ENCODE data around the gene TPP1.

Gene TPP1

GRCh38 chr11:6615882-6616585 is 3.2 kb downstream of the TPP1 start:
- no peak for DNase-seq (ENCODE audit: low read depth)
- H3K4me3 ChIP-seq (ENCODE audit: low read depth, low read length): no peak overlapping the region
- TF ChIP-seq, protein P1, sequence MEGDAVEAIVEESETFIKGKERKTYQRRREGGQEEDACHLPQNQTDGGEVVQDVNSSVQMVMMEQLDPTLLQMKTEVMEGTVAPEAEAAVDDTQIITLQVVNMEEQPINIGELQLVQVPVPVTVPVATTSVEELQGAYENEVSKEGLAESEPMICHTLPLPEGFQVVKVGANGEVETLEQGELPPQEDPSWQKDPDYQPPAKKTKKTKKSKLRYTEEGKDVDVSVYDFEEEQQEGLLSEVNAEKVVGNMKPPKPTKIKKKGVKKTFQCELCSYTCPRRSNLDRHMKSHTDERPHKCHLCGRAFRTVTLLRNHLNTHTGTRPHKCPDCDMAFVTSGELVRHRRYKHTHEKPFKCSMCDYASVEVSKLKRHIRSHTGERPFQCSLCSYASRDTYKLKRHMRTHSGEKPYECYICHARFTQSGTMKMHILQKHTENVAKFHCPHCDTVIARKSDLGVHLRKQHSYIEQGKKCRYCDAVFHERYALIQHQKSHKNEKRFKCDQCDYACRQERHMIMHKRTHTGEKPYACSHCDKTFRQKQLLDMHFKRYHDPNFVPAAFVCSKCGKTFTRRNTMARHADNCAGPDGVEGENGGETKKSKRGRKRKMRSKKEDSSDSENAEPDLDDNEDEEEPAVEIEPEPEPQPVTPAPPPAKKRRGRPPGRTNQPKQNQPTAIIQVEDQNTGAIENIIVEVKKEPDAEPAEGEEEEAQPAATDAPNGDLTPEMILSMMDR (IDR thresholded peaks at IDR 0.05; ENCODE audit: control insufficient read depth, extremely low read depth, insufficient read depth): no peak

- TF ChIP-seq, protein P1 (IDR thresholded peaks at IDR 0.05; ENCODE audit: control insufficient read depth, extremely low read depth, insufficient read depth): no peak
- no peak overlapping the region for H3K4me3 ChIP-seq (ENCODE audit: low read depth, low read length)
- DNase-seq (ENCODE audit: low read depth): no peak
Measured at GRCh38 chr11:6615046-6615445, 4.2 kb downstream of the TPP1 start.

- no peak overlapping the region for H3K4me3 ChIP-seq (ENCODE audit: low read depth, low read length)
- TF ChIP-seq, protein P1 (IDR thresholded peaks at IDR 0.05; ENCODE audit: control insufficient read depth, extremely low read depth, insufficient read depth): no peak
- no peak for DNase-seq (ENCODE audit: low read depth)
Measured at GRCh38 chr11:6614446-6614845, 4.8 kb downstream of the TPP1 start.

DNA sequence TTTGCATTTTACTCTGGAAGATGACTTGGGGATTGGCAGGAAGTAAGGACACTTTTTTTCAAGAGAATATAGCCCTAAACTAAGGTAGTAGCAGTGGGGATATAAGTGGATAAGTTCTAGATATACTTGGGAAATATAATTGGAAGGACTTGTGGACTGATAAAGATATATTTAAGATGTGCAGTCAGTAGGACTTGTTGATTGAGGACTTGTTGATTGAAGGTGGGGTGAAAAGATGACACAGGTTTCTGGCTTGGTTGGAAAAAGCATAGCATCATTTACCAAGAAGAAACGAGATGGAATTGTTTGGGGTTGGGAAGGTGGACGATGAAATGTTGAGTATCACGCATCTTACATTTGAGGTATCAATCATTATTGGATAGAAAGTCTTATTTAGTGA is 5.7 kb downstream of the TPP1 start:
- TF ChIP-seq, protein P1 (IDR thresholded peaks at IDR 0.05; ENCODE audit: control insufficient read depth, extremely low read depth, insufficient read depth): no peak
- peak overlapping the region; percentile 86 for H3K4me3 ChIP-seq (ENCODE audit: low read depth, low read length)

GRCh38 chr11:6612213-6613041 is 6.8 kb downstream of the TPP1 start, which contains the start of gene TAF10:
Gene TAF10, minus strand, starts transcription at chr11:6612216. Its CDS starts 27 bp downstream, at chr11:6612189.
- peak; percentile 88 for DNase-seq (ENCODE audit: low read depth)
- peak within 1 kb of the TSS; percentile 86 for H3K4me3 ChIP-seq (ENCODE audit: low read depth, low read length)
- TF ChIP-seq, protein P1 (IDR thresholded peaks at IDR 0.05; ENCODE audit: control insufficient read depth, extremely low read depth, insufficient read depth): peak; percentile 48

More for the DNA sequence above, 5.7 kb downstream of the TPP1 start:
- no peak for DNase-seq (ENCODE audit: low read depth)

DNA sequence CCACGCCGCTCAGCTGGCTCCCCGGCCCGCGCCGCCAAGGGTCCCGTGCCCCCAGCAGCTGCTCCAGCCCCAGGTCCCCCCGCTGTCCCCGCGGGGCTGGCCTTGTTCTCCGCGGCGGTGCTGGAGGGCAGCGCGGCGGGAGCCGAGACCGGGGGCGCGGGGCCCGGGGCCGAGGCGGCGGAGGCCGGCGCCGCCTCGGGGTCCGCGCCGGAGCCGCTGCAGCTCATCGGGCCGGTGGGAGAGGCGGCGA is 7.3 kb downstream of the TPP1 start:
- DNase-seq (ENCODE audit: low read depth): no peak
- TF ChIP-seq, protein P1 (IDR thresholded peaks at IDR 0.05; ENCODE audit: control insufficient read depth, extremely low read depth, insufficient read depth): no peak
- peak overlapping the region; percentile 86 for H3K4me3 ChIP-seq (ENCODE audit: low read depth, low read length)

Measured in LNCaP clone FGC (cell line).